ENCODE data around the gene BCAS4. TPM values are rescaled to one million over a fixed set of nuclear protein-coding genes. Genes with fewer than 3 reads are reported as not detected.

BCAS4 gene
- total and polyA plus RNA-seq, 2 experiments from 2014 or later, result 22.2 to 24.8 TPM

DNA sequence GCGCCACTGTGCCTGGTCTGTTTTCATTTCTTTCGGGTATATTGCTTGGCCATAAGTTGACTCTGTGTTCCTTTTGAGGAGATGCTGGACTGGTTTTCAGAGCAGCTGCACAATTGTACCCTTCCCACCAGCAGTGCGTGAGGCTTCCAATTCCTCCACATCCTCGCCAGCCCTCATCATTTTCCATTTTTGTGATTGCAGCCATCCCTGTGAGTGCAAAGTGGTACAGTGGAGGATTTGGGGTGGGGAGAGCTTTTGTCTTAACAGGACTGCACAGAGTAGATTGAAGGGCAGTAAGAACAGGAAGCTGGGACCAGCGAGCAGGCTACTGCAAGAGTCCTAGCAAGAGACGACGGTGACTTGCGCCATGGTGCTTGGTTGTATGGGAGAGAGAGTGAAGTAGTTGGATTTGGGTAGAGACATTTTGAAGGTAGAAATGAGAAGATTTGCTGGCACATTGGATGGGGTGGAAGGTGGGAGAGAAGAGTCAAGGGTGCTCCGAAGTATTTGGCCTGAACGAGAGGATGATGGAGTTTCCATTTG, 18.3 kb downstream of the BCAS4 start (continued):
- TF ChIP-seq, protein P1, sequence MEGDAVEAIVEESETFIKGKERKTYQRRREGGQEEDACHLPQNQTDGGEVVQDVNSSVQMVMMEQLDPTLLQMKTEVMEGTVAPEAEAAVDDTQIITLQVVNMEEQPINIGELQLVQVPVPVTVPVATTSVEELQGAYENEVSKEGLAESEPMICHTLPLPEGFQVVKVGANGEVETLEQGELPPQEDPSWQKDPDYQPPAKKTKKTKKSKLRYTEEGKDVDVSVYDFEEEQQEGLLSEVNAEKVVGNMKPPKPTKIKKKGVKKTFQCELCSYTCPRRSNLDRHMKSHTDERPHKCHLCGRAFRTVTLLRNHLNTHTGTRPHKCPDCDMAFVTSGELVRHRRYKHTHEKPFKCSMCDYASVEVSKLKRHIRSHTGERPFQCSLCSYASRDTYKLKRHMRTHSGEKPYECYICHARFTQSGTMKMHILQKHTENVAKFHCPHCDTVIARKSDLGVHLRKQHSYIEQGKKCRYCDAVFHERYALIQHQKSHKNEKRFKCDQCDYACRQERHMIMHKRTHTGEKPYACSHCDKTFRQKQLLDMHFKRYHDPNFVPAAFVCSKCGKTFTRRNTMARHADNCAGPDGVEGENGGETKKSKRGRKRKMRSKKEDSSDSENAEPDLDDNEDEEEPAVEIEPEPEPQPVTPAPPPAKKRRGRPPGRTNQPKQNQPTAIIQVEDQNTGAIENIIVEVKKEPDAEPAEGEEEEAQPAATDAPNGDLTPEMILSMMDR (conservative IDR thresholded peaks at IDR 0.05; ENCODE audit: low read depth in 2 of 2), result no peak
- TF ChIP-seq NANOG (IDR thresholded peaks at IDR 0.05; ENCODE audit: borderline replicate concordance), result no peak
- no peak for TF ChIP-seq ZNF114 (CRISPR knock-in tag; IDR thresholded peaks at IDR 0.05)
- TF ChIP-seq JUNB (IDR thresholded peaks at IDR 0.05; ENCODE audit: unreplicated experiment), result no peak
- no peak for TF ChIP-seq POLR2AphosphoS5 (IDR thresholded peaks at IDR 0.05; ENCODE audit: low read depth)
- TF ChIP-seq EZH2 (IDR thresholded peaks at IDR 0.05; ENCODE audit: low read depth, unreplicated experiment), result no peak
- no peak for TF ChIP-seq REST (IDR thresholded peaks at IDR 0.05; ENCODE audit: unreplicated experiment)
- no peak for TF ChIP-seq STAT1 (IDR thresholded peaks at IDR 0.05; ENCODE audit: unreplicated experiment)

DNA sequence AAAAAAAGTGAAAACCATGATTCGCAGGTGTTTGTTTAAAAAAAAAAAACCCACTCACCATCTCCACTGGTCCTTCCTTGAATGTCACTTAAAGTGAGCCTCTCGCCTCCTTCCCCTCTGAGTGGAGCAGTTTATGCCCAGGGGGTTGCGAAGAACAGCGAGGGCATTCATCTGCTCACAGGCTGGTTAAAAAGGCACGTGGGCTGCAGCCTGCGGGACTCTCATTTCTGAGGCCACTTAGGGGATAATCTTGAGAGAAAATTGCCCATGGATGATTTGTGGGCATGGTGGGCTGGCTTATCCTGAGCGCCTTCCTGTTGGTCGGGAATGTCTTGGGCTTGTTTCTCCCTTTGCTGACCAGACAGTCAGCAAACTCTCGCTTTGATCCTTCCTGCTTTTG, 18.9 kb downstream of the BCAS4 start:
- H3K4me1 Mint-ChIP-seq, result peaks cover 18% of the 10 kb centered on the region
- TF ChIP-seq JUNB (IDR thresholded peaks at IDR 0.05; ENCODE audit: unreplicated experiment) (no peak), ZNF331 (CRISPR knock-in tag; IDR thresholded peaks at IDR 0.05; ENCODE audit: low read depth) (no peak), EZH2 (IDR thresholded peaks at IDR 0.05; ENCODE audit: low read depth, unreplicated experiment) (no peak), POLR2AphosphoS5 (IDR thresholded peaks at IDR 0.05; ENCODE audit: low read depth) (no peak), ZNF462 (CRISPR knock-in tag; IDR thresholded peaks at IDR 0.05) (no peak)
- TF ChIP-seq, protein P1 (conservative IDR thresholded peaks at IDR 0.05; ENCODE audit: low read depth in 2 of 2), result no peak

More for the DNA sequence above, 18.9 kb downstream of the BCAS4 start:
- Mint-ChIP-seq H3K9me3 (no peaks in the 10 kb centered on the region; the same call in 2 of the 3 replicates), H3K27ac (no peak overlapping the region), H3K36me3 (ENCODE audit: low read depth) (peaks cover 2% of the 10 kb centered on the region), H3K4me3 (no peak overlapping the region), H3K27me3 (ENCODE audit: insufficient read depth, low read depth, poor library complexity) (peaks cover 3% of the 10 kb centered on the region)
- no peak for DNase-seq (ENCODE audit: low spot score)
- Histone ChIP-seq H3K4me3 (no peak overlapping the region), H3K36me3 (ENCODE audit: insufficient read depth) (no peaks in the 10 kb centered on the region), H2AFZ (no peak overlapping the region), H3K27me3 (ENCODE audit: insufficient read depth) (no peaks in the 10 kb centered on the region), H3K79me2 (replicated peaks; ENCODE audit: insufficient read depth) (peaks cover 21% of the 10 kb centered on the region; the same call in 1 of the 2 replicates), H3F3A (replicated peaks; ENCODE audit: low read depth) (no peaks in the 10 kb centered on the region), H4K20me1 (replicated peaks; ENCODE audit: insufficient read depth) (no peaks in the 10 kb centered on the region; the same call in 1 of the 2 replicates), H3K9me2 (ENCODE audit: insufficient read depth) (no peaks in the 10 kb centered on the region), H3K4me1 (ENCODE audit: insufficient read depth) (0 out of 2 replicates have a peak, but pooled peaks cover 6% of the 10 kb centered on the region), H3K4me2 (no peak overlapping the region), H3K27ac (ENCODE audit: low read depth) (no peak overlapping the region)
- no peak for ATAC-seq

Measured in GM23338 (cell line).